NCI-H774 (cell line): ENCODE measurements around the gene LIMD2.
"Not testable (repeated sequence)": the region's sequence is repeated elsewhere in the genome, so short reads cannot be mapped to it uniquely, and the experiment has no call there.

Experiments
- DNase-seq: peaks from one replicate; lab custom pipeline; 2025; lab: John Stamatoyannopoulos, UW

LIMD2 gene

GRCh38 chr17:63699638-63700527 lies at the start of gene LIMD2:
LIMD2 (minus strand) TSS chr17:63700125; CDS start chr17:63699298, 827 bp downstream.
- peak; percentile 55 for DNase-seq

- DNase-seq, result peak; percentile 100
Measured at GRCh38 chr17:63741408-63742173, 41.7 kb upstream of the LIMD2 start, which contains the start of gene STRADA. STRADA (minus strand) TSS chr17:63741799; CDS start chr17:63728369, 13,430 bp downstream.

DNA sequence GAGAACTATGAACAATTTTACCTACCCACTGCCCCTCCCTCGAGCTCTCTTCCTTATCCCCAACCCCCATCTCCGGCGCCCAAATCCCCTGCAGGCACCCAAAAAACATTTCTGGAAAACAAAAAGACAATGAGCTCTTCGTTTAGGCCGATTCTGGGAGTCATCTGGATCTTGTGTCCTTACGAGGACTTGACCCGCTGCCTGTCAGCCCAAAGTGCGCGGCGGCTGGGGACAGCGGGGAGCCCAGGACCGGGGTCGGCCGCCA lies 41.1 kb upstream of the LIMD2 start:
- no peak for DNase-seq

DNA sequence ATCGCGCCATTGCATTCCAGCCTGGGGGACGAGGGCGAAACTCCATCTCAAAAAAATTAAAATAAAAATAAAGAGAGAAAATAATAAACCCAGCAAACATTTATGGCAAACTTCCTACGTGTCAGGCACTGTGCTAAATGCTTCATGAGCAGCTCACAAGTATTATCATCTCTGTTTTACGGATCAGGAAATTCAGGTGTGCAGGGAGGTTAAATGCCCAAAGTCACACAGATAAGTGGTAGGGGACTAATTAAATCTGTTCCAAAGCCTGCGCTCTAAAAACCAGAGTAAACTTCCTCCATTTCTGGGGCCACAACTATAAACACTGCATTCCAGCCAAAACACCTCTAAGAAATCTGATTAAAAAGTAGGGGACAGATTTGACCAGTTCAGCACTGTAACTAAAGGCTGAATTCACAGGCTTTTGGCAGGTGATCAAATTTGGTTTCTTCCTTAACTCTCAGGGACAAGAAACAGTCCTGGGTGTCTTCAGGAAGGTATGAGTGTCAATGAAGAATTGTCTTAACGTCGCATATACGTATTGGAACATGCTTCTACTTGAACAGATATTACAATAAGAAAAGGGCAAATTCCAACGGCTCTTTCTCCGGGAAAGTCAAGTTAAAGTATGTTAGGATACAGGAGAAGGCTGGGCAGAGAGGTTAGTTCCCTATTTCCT lies 40.7 kb upstream of the LIMD2 start:
- no peak for DNase-seq

DNA sequence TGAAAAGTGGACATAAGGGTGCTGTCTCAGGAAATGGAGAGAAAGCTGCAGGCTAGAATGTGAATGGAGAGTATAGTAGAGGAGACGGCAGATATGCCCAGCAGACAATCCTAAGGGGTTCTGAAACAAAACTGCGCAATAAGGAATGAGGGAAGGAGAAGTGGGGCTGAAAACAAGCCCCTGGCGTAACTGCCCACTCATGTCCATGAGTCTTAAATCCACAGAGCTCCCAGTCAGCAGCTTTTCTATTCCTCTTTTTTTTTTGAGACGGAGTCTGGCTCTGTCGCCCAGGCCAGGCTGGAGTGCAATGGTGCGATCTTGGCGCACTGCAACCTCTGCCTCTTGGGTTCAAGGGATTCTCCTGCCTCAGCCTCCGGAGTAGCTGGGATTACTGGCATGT lies 35.8 kb upstream of the LIMD2 start:
- DNase-seq, result no peak

DNA sequence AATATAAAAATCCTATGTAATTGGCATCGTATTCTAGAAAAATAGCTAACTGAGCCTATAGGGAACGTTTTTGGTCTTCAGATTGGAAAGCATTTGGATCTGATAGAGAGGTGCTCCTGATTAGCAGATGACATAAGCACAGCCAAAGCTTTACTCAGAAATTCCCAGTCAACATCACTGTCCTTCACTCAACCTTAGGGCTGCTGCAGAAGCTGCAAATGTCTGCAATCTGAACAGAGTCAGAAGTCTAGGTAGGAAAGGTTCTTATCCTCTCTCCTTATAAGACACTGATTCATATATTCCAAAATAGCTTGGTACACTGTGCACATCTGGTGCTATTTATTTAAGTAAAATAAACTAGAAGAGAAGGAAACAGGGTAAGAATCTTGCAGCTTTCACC lies 22.5 kb upstream of the LIMD2 start:
- DNase-seq, result no peak

DNA sequence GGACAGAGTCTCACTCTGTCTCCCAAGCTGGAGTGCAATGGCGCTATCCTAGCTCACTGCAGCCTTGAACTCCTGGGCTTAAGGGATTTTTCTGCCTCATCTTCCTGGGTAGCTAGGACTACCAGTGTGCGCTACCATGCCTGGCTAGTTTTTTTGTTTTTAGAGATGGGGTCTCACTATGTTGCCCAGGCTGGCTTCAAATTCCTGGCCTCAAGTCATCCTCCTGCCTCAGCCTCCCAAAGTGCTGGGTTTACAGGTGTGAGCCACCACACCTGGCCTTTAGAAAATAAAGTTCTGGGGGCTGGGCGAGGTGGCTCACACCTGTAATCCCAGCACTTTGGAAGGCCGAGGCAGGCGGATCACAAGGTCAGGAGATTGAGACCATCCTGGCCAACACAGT lies 20.3 kb upstream of the LIMD2 start:
- DNase-seq, result not testable (repeated sequence)

DNA sequence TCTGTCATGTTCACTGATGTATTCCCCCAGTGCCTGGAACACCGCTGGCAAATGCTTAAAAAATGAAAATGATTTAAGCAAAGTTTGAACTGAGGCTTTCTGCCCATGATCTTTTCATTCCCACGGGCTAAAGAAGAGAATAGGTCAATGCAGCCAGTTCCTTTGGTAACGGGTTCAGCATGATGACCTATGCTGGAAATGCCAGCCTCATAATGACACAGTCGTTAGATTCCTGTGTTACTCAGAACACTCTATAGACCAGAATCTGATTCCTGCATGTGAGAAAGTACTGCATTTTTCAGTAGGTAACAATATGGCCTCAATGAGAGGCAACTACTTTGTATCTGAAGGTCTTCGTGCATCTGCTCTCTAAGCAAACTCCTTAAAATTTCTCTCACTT lies 19.1 kb upstream of the LIMD2 start:
- no peak for DNase-seq

DNA sequence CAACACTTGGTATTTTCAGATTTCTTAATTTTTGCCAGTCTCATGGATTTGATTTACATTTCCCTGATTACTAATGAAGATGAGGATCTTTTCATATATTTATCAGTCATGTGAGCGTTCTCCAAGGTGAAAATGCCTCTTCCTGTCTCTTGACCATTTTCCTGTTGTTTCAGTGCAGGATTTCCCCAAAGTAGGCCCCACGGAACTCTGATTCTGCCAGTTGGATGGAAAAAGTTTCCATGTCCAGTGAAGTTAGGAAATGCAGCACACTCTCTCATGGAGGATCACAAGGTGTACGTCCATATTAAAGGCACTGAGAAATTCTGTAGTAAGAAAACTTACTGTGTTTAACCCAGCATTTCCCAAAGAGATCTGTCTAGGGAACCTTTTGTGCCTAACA lies 16.5 kb upstream of the LIMD2 start:
- no peak for DNase-seq

DNA sequence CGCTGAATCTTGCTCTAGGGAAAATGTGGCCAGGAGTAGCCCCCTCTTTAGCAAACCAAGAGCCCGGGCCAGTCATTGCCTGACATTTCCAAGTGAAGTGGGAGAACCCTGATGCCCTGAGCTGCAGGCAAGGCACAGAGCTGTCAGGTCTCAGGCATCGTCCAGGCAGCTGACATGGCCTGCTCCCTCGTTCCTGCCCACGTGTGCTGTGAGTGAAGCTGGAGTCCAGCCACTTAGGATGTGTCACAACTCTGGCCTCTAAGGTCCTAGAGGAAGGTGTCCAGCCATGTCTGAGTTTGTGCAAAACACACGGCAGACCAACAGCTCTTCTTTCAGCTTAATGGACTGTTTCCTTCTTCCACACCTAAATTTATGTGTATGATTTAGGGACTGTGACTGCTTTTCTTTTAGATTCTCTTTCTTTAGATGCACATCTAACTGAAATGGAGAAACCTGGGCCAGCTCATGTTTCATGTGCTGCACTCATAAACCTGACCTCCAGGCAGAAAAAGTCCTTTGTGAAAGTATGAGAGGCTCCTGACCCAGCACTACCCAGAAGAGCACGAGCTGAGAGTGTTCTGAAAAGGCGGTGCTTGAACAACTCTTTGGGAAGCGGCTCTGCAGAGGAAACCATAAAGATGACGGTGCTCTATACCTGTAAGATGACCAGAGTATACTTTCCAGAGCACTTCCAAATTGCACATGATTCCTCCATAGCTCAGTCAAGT lies 14.8 kb upstream of the LIMD2 start:
- no peak for DNase-seq

DNA sequence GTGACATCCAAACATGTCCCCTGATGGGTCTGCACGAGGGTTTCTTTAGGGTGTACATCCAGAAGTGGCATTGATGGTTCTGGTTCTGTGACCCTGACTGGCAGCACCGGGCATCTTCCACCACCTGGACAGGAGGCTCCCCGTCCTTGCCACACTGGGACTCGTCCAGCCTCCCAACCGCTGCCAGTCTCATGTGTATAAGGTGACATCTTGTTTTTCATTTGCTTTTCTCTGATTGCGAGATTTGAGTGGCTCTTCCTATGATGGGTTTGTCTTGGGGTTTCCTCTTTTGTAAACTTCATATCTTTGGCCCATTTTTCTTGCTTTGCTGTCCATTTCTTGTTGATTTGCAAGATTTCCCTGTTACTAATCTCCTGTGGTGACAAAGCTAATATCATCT lies 9.2 kb upstream of the LIMD2 start:
- no peak for DNase-seq

- no peak for DNase-seq
Measured at GRCh38 chr17:63707151-63707550, 7.2 kb upstream of the LIMD2 start.

DNA sequence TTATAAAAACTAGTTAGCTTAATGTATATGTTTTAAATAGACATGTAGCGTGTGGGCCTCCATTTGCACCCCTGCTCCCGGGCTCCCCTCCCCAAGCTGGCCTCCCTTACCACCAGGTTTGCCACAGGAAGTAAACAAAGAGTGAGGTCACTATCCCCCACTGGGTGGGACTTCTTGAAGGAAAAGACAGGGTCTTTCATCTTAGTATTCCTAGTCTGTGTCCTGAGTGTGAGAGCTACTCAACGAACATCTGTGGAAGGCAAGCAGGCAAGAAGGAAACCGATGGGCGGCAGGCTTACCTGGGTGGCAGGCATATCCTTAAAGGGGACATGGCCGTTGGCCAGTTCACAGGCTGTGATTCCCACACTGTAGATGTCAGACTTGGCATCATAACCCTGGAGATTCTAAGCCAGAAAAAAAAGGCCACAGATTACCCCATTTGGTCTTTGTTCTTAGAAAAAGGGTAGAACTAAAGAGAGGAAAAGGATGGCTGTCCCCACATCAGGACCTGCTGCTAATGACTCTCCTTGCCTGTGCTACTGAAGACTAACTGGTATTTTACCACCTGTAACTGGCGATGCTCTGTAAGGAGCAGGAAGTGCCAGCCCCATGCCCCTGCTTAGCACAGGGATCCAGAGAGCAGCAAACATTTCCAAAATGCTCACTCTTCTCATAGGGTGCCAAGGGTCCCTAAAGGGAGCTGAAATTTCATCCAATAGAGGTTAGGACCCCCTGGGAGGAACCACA lies 6.6 kb upstream of the LIMD2 start:
- no peak for DNase-seq

GRCh38 chr17:63705657-63706056 lies 5.7 kb upstream of the LIMD2 start:
- no peak for DNase-seq

GRCh38 chr17:63704836-63705235 lies 4.9 kb upstream of the LIMD2 start:
- DNase-seq, result no peak

DNA sequence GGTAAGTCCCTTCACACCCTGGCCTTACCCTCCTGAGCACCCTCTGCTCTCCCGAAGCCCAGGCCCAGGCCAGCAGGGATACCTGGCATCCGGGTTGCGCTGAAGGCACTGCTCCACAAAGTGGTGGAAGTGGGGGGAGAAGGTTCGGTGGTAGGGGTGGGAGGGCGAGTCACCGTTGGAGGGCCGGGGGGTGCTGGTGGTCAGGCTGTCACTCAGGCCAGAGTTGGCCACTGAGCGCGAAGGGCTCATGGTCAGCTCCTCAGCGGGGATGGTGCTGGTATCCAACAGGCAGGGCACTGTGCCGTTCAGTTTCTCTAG lies 4.3 kb upstream of the LIMD2 start:
- no peak for DNase-seq

DNA sequence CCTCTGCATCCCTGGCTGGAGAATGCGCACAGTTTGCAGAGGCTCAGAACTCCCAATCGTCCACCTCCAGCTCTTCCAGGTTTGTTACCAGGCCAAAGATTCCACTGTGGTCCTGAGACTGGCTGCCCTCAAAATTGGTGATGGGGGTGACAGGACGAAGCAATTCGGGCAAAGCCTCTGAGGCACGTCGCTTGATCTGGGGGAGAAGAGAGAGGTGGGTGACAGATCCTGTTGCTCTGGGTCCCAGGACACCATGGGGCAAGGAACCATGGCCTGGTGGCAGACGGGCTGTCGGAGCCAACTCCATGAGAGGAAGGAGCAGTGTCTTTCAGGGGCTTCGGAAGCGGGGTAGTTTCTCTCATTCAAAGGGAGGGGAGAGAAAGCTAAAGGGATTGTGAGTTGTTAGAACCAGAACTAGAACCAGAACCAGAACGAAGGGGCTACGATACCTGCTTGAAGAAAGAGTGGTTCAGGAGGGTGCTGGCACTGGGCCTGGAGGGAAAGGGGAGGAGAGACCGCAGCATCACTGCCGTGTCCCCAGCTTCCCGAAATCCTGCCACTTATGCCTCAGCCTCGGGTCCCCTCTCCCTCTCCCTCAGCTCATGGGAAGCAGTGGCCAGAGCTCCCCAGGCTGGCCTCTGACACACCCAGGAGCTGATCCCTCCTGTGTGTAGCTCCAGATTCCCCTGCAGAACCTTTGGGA lies 3.8 kb upstream of the LIMD2 start:
- no peak for DNase-seq

DNA sequence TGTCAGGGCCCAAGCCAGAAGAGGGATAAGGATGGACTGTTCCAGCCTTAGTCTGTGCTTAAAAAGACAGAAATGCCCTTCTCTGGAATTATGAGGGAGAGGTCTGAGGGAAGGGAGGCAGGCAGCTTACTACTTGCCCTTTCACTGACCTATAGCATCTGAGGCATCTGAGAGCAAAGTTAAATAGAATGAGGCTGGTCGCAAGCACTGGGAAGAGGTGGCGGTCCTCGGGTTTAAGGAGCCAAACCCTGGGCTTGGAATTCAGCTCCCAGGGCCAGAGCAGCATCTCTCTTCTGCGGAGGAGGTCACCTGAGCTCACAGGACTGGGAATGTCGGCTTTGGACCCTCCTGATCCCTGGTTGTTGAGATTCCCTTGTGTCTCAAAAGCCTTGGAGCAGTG lies 3.1 kb upstream of the LIMD2 start:
- no peak for DNase-seq

- no peak for DNase-seq
Measured at GRCh38 chr17:63702721-63703015, 2.7 kb upstream of the LIMD2 start.

GRCh38 chr17:63701868-63702720 lies 2.2 kb upstream of the LIMD2 start:
- no peak for DNase-seq
